Measurements from ENCODE around the gene CAMK1D. TPM values are rescaled to one million over a fixed set of nuclear protein-coding genes. Genes with fewer than 3 reads are reported as not detected.
"Not testable (repeated sequence)": the region's sequence is repeated elsewhere in the genome, so short reads cannot be mapped to it uniquely, and the experiment has no call there.

The CAMK1D gene
- 10.6 and 11.2 TPM in 2 replicates for total RNA-seq

GRCh38 chr10:12348870-12349628, at the start of gene CAMK1D:
Gene CAMK1D (plus strand): TSS chr10:12349547.
- DNase-seq (ENCODE audit: insufficient read length, low spot score, missing footprints): peak; percentile 98
- Histone ChIP-seq H3K27me3 (ENCODE audit: insufficient read depth, low read length) (peaks cover 5% of the 10 kb centered on the region), H3K36me3 (ENCODE audit: insufficient read depth, low read length) (no peaks in the 10 kb centered on the region), H3K79me2 (ENCODE audit: insufficient read depth, low read length) (peaks cover 2% of the 10 kb centered on the region), H3K4me2 (ENCODE audit: insufficient read depth, low read length) (peak within 1 kb of the TSS; percentile 99), H4K20me1 (ENCODE audit: insufficient read depth, low read length) (no peaks in the 10 kb centered on the region), H3K4me1 (ENCODE audit: insufficient read depth, low read length) (peaks cover 11% of the 10 kb centered on the region), H3K9me3 (ENCODE audit: low read depth, low read length) (no peaks in the 10 kb centered on the region), H3K27ac (ENCODE audit: low read depth, low read length) (no peak within 1 kb of the TSS), H2AFZ (ENCODE audit: low read length) (peak within 1 kb of the TSS; percentile 91), H3K4me3 (ENCODE audit: insufficient read depth, low read length) (peak within 1 kb of the TSS; percentile 84)
- TF ChIP-seq, protein P1, sequence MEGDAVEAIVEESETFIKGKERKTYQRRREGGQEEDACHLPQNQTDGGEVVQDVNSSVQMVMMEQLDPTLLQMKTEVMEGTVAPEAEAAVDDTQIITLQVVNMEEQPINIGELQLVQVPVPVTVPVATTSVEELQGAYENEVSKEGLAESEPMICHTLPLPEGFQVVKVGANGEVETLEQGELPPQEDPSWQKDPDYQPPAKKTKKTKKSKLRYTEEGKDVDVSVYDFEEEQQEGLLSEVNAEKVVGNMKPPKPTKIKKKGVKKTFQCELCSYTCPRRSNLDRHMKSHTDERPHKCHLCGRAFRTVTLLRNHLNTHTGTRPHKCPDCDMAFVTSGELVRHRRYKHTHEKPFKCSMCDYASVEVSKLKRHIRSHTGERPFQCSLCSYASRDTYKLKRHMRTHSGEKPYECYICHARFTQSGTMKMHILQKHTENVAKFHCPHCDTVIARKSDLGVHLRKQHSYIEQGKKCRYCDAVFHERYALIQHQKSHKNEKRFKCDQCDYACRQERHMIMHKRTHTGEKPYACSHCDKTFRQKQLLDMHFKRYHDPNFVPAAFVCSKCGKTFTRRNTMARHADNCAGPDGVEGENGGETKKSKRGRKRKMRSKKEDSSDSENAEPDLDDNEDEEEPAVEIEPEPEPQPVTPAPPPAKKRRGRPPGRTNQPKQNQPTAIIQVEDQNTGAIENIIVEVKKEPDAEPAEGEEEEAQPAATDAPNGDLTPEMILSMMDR (IDR thresholded peaks at IDR 0.05; ENCODE audit: extremely low read depth, low read depth, low read length): peak; percentile 6

DNA sequence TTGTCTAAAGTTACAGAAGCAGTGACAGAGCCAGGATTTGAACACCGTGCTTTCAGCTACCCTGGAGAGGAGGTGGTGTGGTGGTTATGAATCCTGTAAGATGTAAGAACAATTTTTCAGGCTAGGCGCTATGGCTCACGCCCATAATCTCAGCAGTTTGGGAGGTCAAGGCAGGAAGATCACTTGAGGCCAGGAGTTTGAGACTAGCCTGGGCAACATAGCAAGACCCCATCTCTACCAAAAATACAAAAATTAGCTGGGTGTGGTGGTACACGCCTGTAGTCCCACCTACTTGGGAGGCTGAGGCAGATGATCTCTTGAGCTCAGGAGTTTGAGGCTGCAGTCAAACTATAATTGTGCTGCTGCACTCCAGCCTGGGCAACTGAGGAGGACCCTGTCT, 48.3 kb upstream of the CAMK1D start:
- not testable (repeated sequence) for H4K20me1 ChIP-seq (ENCODE audit: insufficient read depth, low read length); H3K4me3 ChIP-seq (ENCODE audit: insufficient read depth, low read length); H2AFZ ChIP-seq (ENCODE audit: low read length); H3K27me3 ChIP-seq (ENCODE audit: insufficient read depth, low read length); H3K9me3 ChIP-seq (ENCODE audit: low read depth, low read length); H3K79me2 ChIP-seq (ENCODE audit: insufficient read depth, low read length); H3K36me3 ChIP-seq (ENCODE audit: insufficient read depth, low read length); H3K4me1 ChIP-seq (ENCODE audit: insufficient read depth, low read length); DNase-seq (ENCODE audit: insufficient read length, low spot score, missing footprints); H3K4me2 ChIP-seq (ENCODE audit: insufficient read depth, low read length); H3K27ac ChIP-seq (ENCODE audit: low read depth, low read length)

GRCh38 chr10:12308057-12308456, 41.3 kb upstream of the CAMK1D start:
- no peak for DNase-seq (ENCODE audit: insufficient read length, low spot score, missing footprints)

GRCh38 chr10:12308736-12309375, 40.5 kb upstream of the CAMK1D start:
- Histone ChIP-seq H3K4me2 (ENCODE audit: insufficient read depth, low read length) (no peak overlapping the region), H2AFZ (ENCODE audit: low read length) (no peak overlapping the region), H3K79me2 (ENCODE audit: insufficient read depth, low read length) (no peaks in the 10 kb centered on the region), H3K4me3 (ENCODE audit: insufficient read depth, low read length) (no peak overlapping the region), H4K20me1 (ENCODE audit: insufficient read depth, low read length) (no peaks in the 10 kb centered on the region), H3K9me3 (ENCODE audit: low read depth, low read length) (no peaks in the 10 kb centered on the region), H3K27me3 (ENCODE audit: insufficient read depth, low read length) (peaks cover 3% of the 10 kb centered on the region), H3K36me3 (ENCODE audit: insufficient read depth, low read length) (no peaks in the 10 kb centered on the region), H3K4me1 (ENCODE audit: insufficient read depth, low read length) (no peaks in the 10 kb centered on the region), H3K27ac (ENCODE audit: low read depth, low read length) (no peak overlapping the region)
- DNase-seq (ENCODE audit: insufficient read length, low spot score, missing footprints): peak; percentile 54
- TF ChIP-seq, protein P1 (IDR thresholded peaks at IDR 0.05; ENCODE audit: extremely low read depth, low read depth, low read length): no peak

More at GRCh38 chr10:12308057-12308456, 41.3 kb upstream of the CAMK1D start:
- peaks cover 3% of the 10 kb centered on the region for H3K27me3 ChIP-seq (ENCODE audit: insufficient read depth, low read length)
- H3K79me2 ChIP-seq (ENCODE audit: insufficient read depth, low read length): no peaks in the 10 kb centered on the region
- H3K4me1 ChIP-seq (ENCODE audit: insufficient read depth, low read length): no peaks in the 10 kb centered on the region
- H2AFZ ChIP-seq (ENCODE audit: low read length): no peak overlapping the region
- H4K20me1 ChIP-seq (ENCODE audit: insufficient read depth, low read length): no peaks in the 10 kb centered on the region
- H3K36me3 ChIP-seq (ENCODE audit: insufficient read depth, low read length): no peaks in the 10 kb centered on the region
- no peak overlapping the region for H3K4me2 ChIP-seq (ENCODE audit: insufficient read depth, low read length)
- no peak overlapping the region for H3K4me3 ChIP-seq (ENCODE audit: insufficient read depth, low read length)
- TF ChIP-seq, protein P1 (IDR thresholded peaks at IDR 0.05; ENCODE audit: extremely low read depth, low read depth, low read length): no peak
- no peaks in the 10 kb centered on the region for H3K9me3 ChIP-seq (ENCODE audit: low read depth, low read length)
- no peak overlapping the region for H3K27ac ChIP-seq (ENCODE audit: low read depth, low read length)

GRCh38 chr10:12309783-12310182, 39.6 kb upstream of the CAMK1D start:
- not testable (repeated sequence) for H3K36me3 ChIP-seq (ENCODE audit: insufficient read depth, low read length); H3K79me2 ChIP-seq (ENCODE audit: insufficient read depth, low read length); H3K27me3 ChIP-seq (ENCODE audit: insufficient read depth, low read length); DNase-seq (ENCODE audit: insufficient read length, low spot score, missing footprints); H3K4me2 ChIP-seq (ENCODE audit: insufficient read depth, low read length); H3K9me3 ChIP-seq (ENCODE audit: low read depth, low read length); H3K4me1 ChIP-seq (ENCODE audit: insufficient read depth, low read length); H2AFZ ChIP-seq (ENCODE audit: low read length); H4K20me1 ChIP-seq (ENCODE audit: insufficient read depth, low read length); H3K27ac ChIP-seq (ENCODE audit: low read depth, low read length); H3K4me3 ChIP-seq (ENCODE audit: insufficient read depth, low read length)

Measured in osteoblast (primary cell).